HG03159 (cell line): ENCODE measurements around the gene SNPH.

ENCODE experiments used
- ATAC-seq: cut with Tn5 transposase; IDR thresholded peaks from one replicate; pipeline ENCODE4 v1.9.1; 2021; ENCODE audit warnings: mild to moderate bottlenecking, moderate library complexity; ENCODE audit not compliant: unreplicated experiment

Gene SNPH

GRCh38 chr20:1286267-1287024 is 20.4 kb downstream of the SNPH start:
- no peak for ATAC-seq

DNA sequence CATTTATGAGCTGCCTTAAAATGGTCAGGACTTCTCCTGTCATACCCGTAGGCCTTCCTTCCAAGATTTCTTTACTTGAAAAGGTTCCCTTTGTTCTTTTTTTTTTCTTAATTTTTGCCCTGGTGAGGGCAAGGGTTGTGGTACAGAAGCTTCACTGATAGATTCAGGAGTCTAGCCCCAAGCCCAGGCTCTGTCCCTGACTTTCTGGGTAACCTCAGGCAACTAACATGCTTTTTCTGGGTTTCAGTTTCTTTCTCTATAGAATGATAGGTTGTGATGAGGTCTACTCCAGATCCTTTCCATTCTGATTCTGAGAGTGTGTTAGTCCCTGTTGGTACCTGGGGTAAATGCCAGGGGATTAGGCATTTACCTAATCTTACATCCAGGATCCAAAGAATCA is 21.2 kb downstream of the SNPH start:
- no peak for ATAC-seq

DNA sequence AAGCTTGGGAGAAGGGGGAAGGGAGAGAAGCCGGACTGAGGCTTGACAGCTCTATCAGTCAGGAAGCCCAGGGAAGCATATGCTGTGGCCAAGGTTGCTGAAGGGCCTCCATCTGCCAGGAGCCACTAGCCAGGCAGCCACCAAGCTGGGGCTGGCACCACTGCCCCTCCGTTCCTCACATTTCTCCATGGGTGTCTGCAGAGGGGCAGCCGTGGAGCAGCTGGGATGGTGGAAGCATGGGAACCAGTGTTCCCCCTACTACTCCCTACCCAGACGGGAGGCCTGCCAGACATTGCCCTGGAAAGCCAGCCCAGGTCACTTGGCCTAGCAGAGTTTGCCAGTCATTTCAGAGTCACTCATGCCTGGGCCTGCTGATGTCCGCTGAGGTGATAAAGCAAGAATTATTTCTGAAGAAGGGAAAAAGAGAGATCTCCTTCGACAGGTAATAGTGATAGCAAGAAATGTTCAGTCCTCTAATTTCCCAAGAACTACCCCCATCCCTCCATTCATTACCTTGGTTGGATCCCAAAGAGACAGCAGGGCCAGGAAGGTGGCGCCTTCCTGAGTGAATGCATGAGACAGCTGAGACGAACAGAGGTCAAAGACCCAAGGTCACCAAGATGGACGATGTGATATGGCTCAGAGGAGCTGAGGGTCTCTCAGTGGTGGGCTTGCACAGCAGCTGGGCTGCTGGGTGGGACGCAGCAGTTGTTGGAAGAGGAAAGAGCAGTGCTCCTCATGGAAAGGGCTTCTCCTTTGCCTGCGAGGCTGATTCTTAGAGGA is 21.9 kb downstream of the SNPH start:
- no peak for ATAC-seq

GRCh38 chr20:1291191-1291741 is 25.2 kb downstream of the SNPH start:
- no peak for ATAC-seq

DNA sequence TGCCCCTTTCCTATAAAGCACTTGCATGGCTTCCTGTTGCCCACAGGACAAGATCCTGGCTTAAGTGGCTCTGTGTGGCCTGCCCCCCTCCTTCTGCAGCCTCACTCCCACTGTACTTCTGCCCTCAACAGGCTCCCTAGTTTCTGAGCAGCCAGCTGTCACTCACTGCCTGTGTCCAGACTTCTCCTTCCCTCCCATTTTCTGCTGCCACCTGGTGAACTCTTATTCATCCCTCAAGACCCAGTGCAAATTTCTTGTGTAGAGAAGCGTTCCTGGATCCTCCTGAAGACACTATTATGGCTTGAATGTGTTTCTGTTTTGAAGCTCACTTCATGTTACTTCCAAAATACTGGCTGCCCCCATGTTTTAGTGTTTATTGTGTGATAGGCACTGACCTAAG is 26.5 kb downstream of the SNPH start:
- no peak for ATAC-seq

GRCh38 chr20:1293641-1294379 is 27.7 kb downstream of the SNPH start:
- no peak for ATAC-seq

DNA sequence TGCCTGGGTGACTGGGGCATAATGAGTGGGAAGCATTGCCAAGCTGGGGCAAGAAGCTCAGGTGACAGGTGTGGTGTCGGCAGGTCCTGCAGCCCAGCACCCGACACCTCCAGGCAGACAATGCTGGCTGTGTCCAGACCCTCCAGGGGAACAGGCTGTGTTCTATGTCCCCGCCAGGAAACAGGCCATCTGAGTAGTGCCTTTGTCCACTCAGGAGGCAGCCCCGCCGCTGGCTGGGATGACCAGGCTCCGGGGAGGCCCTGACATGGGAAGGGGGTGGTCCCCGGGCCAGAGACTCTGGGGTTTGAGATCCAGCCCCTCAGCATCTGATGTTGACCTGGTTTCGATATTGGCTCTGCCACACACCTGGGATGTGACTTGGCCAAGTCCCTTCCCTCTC is 28.4 kb downstream of the SNPH start:
- no peak for ATAC-seq

- no peak for ATAC-seq
These were observed 29.3 kb downstream of the SNPH start for GRCh38 chr20:1295276-1295930.

- ATAC-seq = no peak
These were observed 30.1 kb downstream of the SNPH start for GRCh38 chr20:1296117-1296610.

DNA sequence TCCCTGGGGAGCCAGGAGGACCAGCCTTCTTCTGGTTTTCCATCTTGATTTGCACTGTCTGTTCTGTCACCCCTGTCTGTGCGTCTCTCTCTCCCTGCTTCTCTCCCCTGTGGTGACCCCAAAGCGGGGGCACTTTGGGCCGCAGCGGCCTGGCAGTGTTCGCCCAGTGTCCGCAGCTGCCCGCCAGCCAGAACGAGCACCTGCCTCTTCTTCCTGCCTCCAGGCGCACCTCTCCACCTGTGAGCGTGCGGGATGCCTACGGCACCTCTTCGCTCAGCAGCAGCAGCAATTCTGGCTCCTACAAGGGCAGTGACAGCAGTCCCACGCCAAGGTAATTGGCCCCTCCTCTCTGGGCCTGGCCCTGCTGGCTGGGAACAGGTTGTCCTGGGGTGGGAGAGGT is 30.8 kb downstream of the SNPH start:
- ATAC-seq = no peak

- no peak for ATAC-seq
These were observed 31.4 kb downstream of the SNPH start for GRCh38 chr20:1297486-1297885.

DNA sequence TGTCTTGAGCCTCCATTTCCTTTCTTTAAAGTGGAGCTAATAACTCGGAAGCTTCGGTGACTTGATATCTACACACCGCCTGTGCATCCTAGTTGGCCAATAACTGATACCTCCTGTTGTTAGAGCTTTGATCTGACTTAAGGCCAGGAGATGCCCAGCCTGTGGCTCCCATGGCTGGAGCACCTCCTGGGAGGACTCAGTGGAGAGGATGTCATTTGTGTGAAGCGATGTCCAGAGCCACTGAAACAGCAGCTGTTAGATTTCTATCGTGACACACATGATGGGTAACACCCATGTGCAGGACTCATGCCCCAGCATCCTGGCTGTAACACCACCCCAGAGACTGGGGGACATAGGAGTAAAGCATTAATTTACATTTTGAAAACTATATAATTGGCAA is 32.1 kb downstream of the SNPH start:
- ATAC-seq = no peak

- ATAC-seq = no peak
These were observed 32.9 kb downstream of the SNPH start for GRCh38 chr20:1298888-1299511.

GRCh38 chr20:1299522-1299921 is 33.4 kb downstream of the SNPH start:
- no peak for ATAC-seq

GRCh38 chr20:1300083-1300840 is 34.2 kb downstream of the SNPH start:
- no peak for ATAC-seq

DNA sequence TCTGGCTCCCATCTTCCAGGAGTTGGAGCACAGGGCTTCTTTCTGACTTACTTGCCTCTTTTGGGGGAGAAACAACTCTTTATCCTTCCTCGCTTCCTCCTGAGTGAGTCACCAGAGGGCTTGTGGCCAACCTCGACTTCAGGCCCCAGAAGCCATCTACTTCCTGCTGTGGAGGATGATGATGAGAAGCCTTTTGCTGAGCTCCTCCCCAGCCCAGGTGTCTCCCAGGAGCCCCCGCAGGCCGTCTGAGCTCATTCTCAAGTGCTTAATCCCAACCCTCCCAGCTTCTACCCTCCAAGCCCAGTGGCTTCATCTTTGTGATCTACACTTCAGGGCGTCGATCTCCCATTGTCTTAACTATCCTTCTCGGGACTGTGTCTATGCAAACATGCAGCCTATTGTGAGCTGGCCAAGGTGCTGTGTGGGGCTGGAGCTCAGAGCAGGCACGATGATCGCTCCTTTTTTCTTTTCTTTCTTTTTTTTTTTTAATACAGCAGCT is 35.0 kb downstream of the SNPH start:
- no peak for ATAC-seq

DNA sequence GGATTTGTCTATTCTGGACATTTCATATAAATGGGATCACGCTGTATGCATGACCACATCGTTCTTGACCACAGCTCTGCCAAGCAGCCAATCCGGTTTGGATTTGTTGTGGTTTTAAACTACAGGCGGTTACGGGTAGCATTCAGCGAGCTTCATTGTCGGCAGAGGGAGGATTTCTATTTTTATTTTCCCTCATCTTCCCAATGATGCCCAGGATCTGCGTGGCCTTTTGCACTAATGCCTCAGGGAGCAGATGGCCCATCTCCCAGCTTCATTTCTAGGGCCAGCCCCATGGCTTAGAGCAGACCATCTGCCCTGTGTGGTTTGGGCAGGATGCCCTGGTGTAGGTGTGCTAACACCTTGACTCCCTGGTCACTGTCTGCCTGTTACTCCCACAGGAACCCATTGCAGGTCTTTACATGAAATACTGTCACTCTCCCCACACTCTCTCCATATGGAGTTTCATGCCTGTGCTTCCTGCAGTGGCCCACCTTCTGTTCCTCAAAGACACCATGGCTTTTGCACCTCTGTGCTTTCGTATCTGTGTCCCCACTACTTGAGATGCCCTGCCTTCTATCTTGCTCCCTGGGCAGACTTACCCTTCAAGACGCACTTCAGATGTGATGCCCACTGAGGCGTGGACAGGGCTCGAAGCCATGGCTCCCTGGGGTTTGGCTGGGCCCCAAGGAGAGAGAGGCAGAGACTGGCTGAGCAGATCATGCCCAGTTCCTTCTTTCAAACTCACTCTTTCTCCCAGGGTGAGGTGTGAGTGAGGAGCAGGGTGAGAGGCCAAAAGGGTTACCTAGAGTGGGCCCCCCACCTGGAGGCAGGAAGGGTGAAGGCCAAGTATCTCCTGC is 36.8 kb downstream of the SNPH start:
- ATAC-seq = no peak

GRCh38 chr20:1304710-1305515 is 38.8 kb downstream of the SNPH start:
- ATAC-seq = no peak
